ENCODE results near the gene MFSD6L.

MFSD6L gene

DNA sequence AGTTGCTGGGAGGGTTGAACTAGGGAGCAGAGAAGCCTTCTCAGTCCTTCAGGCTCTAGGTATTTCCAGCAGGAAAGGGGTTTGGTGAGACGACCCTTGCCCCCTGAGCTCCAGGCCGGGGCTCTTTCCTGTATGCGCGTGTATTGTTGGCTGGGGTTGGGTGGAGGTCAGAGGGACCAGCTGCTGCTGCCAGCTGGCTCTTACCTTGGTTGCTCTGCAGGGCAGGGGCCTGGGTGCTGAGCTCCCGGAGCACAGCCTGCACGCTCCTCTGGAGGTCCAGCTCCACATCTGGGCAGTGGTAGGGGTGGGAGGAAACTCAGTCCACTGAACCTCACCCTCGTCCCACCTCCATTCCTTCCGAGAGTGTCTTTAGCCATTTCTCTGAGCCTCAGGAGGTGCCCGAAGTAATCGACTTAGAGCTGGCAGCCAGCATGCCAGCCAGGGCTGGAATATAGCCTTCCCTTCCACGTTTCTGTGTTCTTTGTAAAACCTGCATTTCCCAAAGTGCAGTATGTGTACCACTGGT, 40.3 kb upstream of the MFSD6L start:
- TF ChIP-seq, protein P1, sequence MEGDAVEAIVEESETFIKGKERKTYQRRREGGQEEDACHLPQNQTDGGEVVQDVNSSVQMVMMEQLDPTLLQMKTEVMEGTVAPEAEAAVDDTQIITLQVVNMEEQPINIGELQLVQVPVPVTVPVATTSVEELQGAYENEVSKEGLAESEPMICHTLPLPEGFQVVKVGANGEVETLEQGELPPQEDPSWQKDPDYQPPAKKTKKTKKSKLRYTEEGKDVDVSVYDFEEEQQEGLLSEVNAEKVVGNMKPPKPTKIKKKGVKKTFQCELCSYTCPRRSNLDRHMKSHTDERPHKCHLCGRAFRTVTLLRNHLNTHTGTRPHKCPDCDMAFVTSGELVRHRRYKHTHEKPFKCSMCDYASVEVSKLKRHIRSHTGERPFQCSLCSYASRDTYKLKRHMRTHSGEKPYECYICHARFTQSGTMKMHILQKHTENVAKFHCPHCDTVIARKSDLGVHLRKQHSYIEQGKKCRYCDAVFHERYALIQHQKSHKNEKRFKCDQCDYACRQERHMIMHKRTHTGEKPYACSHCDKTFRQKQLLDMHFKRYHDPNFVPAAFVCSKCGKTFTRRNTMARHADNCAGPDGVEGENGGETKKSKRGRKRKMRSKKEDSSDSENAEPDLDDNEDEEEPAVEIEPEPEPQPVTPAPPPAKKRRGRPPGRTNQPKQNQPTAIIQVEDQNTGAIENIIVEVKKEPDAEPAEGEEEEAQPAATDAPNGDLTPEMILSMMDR (IDR thresholded peaks at IDR 0.05; ENCODE audit: insufficient read depth, low read depth, low read length, missing control alignments), result no peak
- H3K4me3 ChIP-seq (ENCODE audit: low read length), result no peak overlapping the region
- no peak for DNase-seq (ENCODE audit: low read depth)

DNA sequence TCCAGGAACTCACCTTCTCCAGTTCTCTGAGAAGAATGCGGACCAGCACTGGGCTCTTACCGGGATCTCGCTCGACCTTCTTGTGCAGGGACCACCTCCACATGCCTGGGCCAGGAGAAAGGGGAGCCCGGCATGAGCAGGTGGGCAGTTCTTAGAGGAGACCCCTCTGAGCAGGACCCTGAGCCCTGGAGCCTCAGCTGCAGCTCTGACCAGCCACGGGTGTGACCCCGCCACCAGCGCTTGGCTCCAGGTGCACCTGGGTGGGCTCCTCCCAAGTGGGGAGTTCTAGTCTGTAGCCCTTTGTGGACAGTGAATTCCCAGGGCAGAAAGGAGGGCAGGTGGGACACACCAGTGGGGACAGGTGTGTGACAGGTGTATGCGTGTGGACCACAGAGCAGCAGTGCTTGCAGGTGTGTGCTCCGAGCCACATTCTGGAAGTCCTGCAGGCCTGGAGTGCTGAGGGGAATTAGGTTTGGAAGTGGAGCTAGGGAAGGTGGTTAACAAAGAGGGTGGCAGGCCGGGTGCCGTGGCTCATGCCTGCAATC, 39.5 kb upstream of the MFSD6L start:
- TF ChIP-seq, protein P1 (IDR thresholded peaks at IDR 0.05; ENCODE audit: insufficient read depth, low read depth, low read length, missing control alignments), result no peak
- H3K4me3 ChIP-seq (ENCODE audit: low read length), result no peak overlapping the region
- DNase-seq (ENCODE audit: low read depth), result no peak

DNA sequence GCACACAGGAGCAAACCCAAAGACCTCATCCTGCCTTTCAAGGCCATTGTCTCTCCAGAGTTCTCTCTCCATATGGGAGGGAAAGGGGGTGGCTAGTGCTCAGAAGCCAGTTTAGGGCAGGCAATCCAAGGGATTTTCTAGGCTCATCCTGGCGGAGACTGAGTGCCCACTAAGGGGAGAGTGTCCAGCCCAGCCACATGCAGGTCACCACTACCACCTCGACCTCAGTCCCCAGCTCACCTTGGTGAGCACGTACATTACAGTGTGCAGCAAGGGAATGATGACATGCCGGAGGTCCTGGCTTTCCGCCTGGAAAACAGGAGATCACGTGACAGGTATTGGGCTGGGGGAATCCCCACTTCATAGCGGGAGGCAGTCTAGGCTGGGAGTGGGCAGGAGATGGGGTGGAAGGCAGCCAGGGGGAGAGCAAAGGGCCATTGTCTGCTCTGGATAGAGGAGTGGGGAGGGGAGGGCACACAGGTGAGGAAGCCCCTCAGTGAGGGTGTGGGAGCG, 38.5 kb upstream of the MFSD6L start:
- DNase-seq (ENCODE audit: low read depth), result no peak
- TF ChIP-seq, protein P1 (IDR thresholded peaks at IDR 0.05; ENCODE audit: insufficient read depth, low read depth, low read length, missing control alignments), result no peak
- no peak overlapping the region for H3K4me3 ChIP-seq (ENCODE audit: low read length)

DNA sequence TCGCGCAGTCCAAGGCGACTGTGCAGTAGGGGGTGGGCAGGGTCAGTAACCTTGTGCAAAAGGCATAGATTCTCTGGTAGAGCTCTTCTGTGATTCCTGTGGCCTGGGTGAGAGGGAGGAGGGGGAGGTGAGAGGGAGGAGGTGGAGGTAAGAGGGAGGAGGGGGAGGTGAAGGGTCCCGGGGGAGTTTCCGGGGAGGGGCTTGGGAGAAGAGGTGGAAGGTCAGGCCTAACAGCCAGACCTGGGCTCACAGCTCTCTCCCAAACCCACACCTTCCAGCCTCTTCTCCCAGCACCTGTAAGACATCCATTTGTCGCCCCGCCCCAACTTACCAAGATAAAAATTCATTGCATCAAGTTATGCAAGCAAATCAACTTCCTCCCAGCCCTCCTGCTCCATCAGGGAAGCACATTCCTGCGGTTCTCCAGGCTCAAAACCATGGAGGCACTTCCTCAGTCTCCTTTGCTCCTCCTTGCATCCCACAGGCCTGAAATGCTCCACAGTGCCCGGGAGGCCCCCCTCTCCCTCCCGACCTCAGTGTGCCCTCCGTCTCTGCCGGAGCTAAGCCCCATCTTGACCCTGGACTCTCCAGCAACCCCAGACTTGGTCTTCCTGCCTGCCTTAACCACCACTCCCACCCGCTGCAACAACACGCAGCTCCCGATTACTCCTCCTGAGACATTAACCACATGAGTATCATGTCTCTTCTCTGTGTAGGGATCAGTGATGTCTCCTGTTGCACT, 37.8 kb upstream of the MFSD6L start:
- TF ChIP-seq, protein P1 (IDR thresholded peaks at IDR 0.05; ENCODE audit: insufficient read depth, low read depth, low read length, missing control alignments), result no peak

DNA sequence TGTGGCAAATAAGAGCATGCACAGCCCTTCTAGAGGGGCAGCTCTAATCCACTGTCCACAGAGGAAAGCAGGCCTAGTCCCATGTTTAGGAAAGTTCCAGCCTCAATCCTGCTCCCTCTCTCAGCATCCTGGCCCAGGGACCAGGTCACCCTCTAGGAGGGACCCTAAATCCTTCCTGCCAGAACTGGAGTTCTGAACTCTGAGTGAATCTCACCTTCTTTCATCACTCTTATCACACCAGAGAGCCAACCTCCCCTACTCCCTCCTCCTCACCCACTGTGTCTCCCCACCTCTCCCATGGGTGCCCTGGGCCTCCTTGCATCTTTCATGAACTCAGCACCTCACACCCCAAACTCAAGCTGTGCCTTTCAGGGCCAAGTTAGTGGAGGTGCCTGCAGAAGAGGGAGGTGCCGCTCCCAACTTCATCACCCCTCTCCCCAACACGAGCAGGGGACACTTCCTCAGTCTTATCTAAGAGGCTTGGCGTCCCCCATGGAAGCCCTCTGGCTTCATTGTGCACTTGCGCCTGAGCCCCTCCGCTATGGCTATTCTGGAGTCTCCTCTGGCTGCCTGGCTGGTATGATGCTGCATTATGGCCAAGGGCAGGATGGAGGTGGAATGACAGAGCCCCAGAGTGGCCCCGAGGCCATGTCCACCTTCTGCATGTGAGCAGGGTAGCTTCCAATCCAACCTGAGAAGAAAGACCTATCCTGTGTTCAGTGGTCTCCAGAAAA, 36.6 kb upstream of the MFSD6L start:
- TF ChIP-seq, protein P1 (IDR thresholded peaks at IDR 0.05; ENCODE audit: insufficient read depth, low read depth, low read length, missing control alignments), result no peak

More for the DNA sequence above, 37.8 kb upstream of the MFSD6L start:
- no peak for DNase-seq (ENCODE audit: low read depth)
- H3K4me3 ChIP-seq (ENCODE audit: low read length), result no peak overlapping the region

DNA sequence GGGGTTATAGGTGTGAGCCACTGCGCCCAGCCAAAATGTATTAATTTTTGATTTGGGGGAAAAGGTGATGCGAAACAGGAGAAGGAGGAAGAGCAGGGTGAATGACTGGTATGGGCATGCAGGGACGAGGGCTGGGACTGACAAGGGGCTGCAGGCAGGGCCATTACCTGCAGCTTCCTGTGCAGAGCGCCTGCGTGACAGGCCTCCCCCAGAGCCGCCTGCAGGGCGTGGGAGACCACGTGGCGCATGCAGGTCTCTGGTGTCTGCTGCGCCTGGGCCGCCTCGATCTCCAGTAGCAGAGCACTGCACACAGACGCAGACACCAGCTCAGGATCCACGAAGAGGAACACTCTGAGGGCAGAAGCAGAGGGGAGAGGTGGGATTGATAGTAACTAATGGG, 35.9 kb upstream of the MFSD6L start:
- TF ChIP-seq, protein P1 (IDR thresholded peaks at IDR 0.05; ENCODE audit: insufficient read depth, low read depth, low read length, missing control alignments), result no peak
- no peak for DNase-seq (ENCODE audit: low read depth)
- no peak overlapping the region for H3K4me3 ChIP-seq (ENCODE audit: low read length)

More for the DNA sequence above, 36.6 kb upstream of the MFSD6L start:
- no peak for DNase-seq (ENCODE audit: low read depth)
- H3K4me3 ChIP-seq (ENCODE audit: low read length), result no peak overlapping the region
